Esophagus squamous epithelium (tissue), 4 donors: ENCODE data around the gene LUZP1.

Source experiments
- POLR2A ChIP-seq, 4 donors: fragments of 450-650 bp; IDR thresholded peaks; one replicate each; pipeline ENCODE4 v1.6.1; 2017; ENCODE audit warnings: antibody characterized with exemption in 4 of 4, mild to moderate bottlenecking in 4 of 4, moderate library complexity in 3 of 4
- TF ChIP-seq, protein P1 (sequence below), 6 experiments: fragments of 450-650 bp in 4 of 6; fragments of 200-600 bp in 2 of 6; sonication (generic) in 2 of 6; IDR thresholded peaks; one replicate each; pipeline ENCODE4 v1.5.1; 2016 to 2019; ENCODE audit warnings: antibody characterized with exemption in 6 of 6, mild to moderate bottlenecking in 4 of 6, moderate library complexity in 4 of 6

DNA sequence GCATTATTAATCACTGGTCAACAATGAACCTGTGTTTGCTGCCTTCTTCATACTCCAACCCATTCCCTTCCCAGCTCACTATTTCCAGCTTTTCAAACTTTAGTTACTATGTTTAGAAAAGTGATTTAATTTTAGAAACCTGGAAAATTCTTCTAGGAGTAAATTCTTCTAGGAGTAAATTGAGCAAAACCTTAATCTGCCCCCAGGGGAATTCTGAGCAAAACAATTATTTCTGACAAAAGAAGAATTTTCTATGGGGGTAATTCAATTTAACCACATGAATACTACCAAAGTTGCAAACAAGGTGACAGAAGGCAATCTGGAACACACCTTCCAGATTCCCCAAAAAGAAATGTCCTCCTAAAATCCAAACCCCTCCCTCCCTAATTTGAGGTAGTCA, 1.8 kb downstream of the LUZP1 start:
- TF ChIP-seq, protein P1, sequence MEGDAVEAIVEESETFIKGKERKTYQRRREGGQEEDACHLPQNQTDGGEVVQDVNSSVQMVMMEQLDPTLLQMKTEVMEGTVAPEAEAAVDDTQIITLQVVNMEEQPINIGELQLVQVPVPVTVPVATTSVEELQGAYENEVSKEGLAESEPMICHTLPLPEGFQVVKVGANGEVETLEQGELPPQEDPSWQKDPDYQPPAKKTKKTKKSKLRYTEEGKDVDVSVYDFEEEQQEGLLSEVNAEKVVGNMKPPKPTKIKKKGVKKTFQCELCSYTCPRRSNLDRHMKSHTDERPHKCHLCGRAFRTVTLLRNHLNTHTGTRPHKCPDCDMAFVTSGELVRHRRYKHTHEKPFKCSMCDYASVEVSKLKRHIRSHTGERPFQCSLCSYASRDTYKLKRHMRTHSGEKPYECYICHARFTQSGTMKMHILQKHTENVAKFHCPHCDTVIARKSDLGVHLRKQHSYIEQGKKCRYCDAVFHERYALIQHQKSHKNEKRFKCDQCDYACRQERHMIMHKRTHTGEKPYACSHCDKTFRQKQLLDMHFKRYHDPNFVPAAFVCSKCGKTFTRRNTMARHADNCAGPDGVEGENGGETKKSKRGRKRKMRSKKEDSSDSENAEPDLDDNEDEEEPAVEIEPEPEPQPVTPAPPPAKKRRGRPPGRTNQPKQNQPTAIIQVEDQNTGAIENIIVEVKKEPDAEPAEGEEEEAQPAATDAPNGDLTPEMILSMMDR (IDR thresholded peaks at IDR 0.05): no peak
- no peak for TF ChIP-seq POLR2A (IDR thresholded peaks at IDR 0.05)
